HEK293 (cell line): ENCODE data around the gene EYA2.

Experiments
- CTCF ChIA-PET: fragments of 350-600 bp; formaldehyde crosslinking; extraction: SDS; loops from one replicate; lab custom pipeline; 2021; ENCODE audit warnings: antibody characterized with exemption; lab: Yijun Ruan, JAX
- POLR2A ChIA-PET: fragments of 300-600 bp; formaldehyde crosslinking; extraction: SDS; loops from one replicate; lab custom pipeline; 2020; ENCODE audit warnings: antibody characterized with exemption, inconsistent platforms; lab: Yijun Ruan, JAX
- H3K27ac ChIP-seq: fragments of 200-500 bp; sonication (Bioruptor generic); 2 replicates; pipeline ENCODE4 v1.5.1; 2014; ENCODE audit warnings: low read depth, low read length, control low read depth, inconsistent platforms; ENCODE audit errors: extremely low read depth
- H3K36me3 ChIP-seq, 2 experiments: fragments of 200-500 bp in 1 of 2; sonication (Bioruptor generic) in 1 of 2; 1 replicate in 1 of 2; 2 replicates in 1 of 2; pipeline ENCODE4 v1.5.1; 2014 to 2017; ENCODE audit warnings: inconsistent platforms in 2 of 2, low read length in 2 of 2; ENCODE audit not compliant: control insufficient read depth in 2 of 2, insufficient read depth in 1 of 2
- H3K4me1 ChIP-seq: fragments of 200-500 bp; sonication (Bioruptor generic); 2 replicates; pipeline ENCODE4 v1.5.1; 2014; ENCODE audit warnings: mild to moderate bottlenecking, low read length, inconsistent platforms; ENCODE audit not compliant: control insufficient read depth, insufficient read depth
- H3K4me3 ChIP-seq: 2 replicates; pipeline ENCODE4 v1.5.1; 2011; ENCODE audit warnings: low read depth, mild to moderate bottlenecking, control low read depth, low read length, moderate library complexity
- H3K9me3 ChIP-seq: fragments of 200-500 bp; sonication (Bioruptor generic); 2 replicates; pipeline ENCODE4 v1.5.1; 2014; ENCODE audit warnings: low read depth, low read length, inconsistent platforms; ENCODE audit not compliant: control insufficient read depth, insufficient read depth
- BCL11B ChIP-seq: fragments of 450-650 bp; formaldehyde crosslinking; IDR thresholded peaks from 2 replicates; pipeline ENCODE4 v1.5.1; 2016; ENCODE audit warnings: low read depth, missing biosample characterization, missing genetic modification characterization
- KLF10 ChIP-seq: fragments of 450-650 bp; IDR thresholded peaks from 2 replicates; pipeline ENCODE4 v1.5.1; 2018; ENCODE audit warnings: missing biosample characterization, mild to moderate bottlenecking, missing genetic modification characterization
- KLF16 ChIP-seq: fragments of 450-650 bp; formaldehyde crosslinking; IDR thresholded peaks from 2 replicates; pipeline ENCODE4 v1.5.1; 2017; ENCODE audit warnings: missing biosample characterization, missing genetic modification characterization
- MYNN ChIP-seq: fragments of 450-650 bp; formaldehyde crosslinking; IDR thresholded peaks from 2 replicates; pipeline ENCODE4 v1.5.1; 2016; ENCODE audit warnings: missing biosample characterization, missing genetic modification characterization, borderline replicate concordance
- MZF1 ChIP-seq: fragments of 450-650 bp; formaldehyde crosslinking; IDR thresholded peaks from 2 replicates; pipeline ENCODE4 v1.5.1; 2017; ENCODE audit warnings: missing biosample characterization, missing genetic modification characterization, borderline replicate concordance
- TCF7L2 ChIP-seq: IDR thresholded peaks from 2 replicates; pipeline ENCODE4 v1.6.1; 2011; ENCODE audit warnings: low read depth, mild to moderate bottlenecking, inconsistent platforms, low read length, moderate library complexity, borderline replicate concordance
- ZBTB1 ChIP-seq: fragments of 450-650 bp; formaldehyde crosslinking; IDR thresholded peaks from 2 replicates; pipeline ENCODE4 v1.5.1; 2016; ENCODE audit warnings: missing biosample characterization, missing genetic modification characterization
- ZBTB20 ChIP-seq: fragments of 450-650 bp; formaldehyde crosslinking; IDR thresholded peaks from 2 replicates; pipeline ENCODE4 v1.5.1; 2016; ENCODE audit warnings: missing biosample characterization, missing genetic modification characterization
- ZBTB7A ChIP-seq: fragments of 450-650 bp; formaldehyde crosslinking; IDR thresholded peaks from 2 replicates; pipeline ENCODE4 v1.5.1; 2016; ENCODE audit warnings: low read depth, missing biosample characterization, missing genetic modification characterization
- ZNF112 ChIP-seq: fragments of 450-650 bp; formaldehyde crosslinking; IDR thresholded peaks from 2 replicates; pipeline ENCODE4 v1.5.0; 2017; ENCODE audit warnings: missing biosample characterization, missing genetic modification characterization
- ZNF157 ChIP-seq: fragments of 450-650 bp; formaldehyde crosslinking; IDR thresholded peaks from 2 replicates; pipeline ENCODE4 v1.5.1; 2016; ENCODE audit warnings: missing biosample characterization, missing genetic modification characterization
- ZNF169 ChIP-seq: fragments of 450-650 bp; formaldehyde crosslinking; IDR thresholded peaks from 2 replicates; pipeline ENCODE4 v1.5.1; 2016; ENCODE audit warnings: missing biosample characterization, missing genetic modification characterization
- ZNF366 ChIP-seq: fragments of 450-650 bp; formaldehyde crosslinking; conservative IDR thresholded peaks from 2 replicates; pipeline ENCODE4 v1.5.1; 2016; ENCODE audit warnings: missing biosample characterization, missing genetic modification characterization
- ZNF37A ChIP-seq: fragments of 450-650 bp; IDR thresholded peaks from 2 replicates; pipeline ENCODE4 v1.5.1; 2018; ENCODE audit warnings: missing biosample characterization, missing genetic modification characterization
- ZNF391 ChIP-seq: fragments of 450-650 bp; formaldehyde crosslinking; IDR thresholded peaks from 2 replicates; pipeline ENCODE4 v1.5.1; 2016; ENCODE audit warnings: low read depth, missing biosample characterization, missing genetic modification characterization, borderline replicate concordance
- ZNF521 ChIP-seq: fragments of 450-650 bp; formaldehyde crosslinking; IDR thresholded peaks from 2 replicates; pipeline ENCODE4 v1.5.1; 2017; ENCODE audit warnings: missing biosample characterization, mild to moderate bottlenecking, missing genetic modification characterization
- ZNF529 ChIP-seq: fragments of 450-650 bp; formaldehyde crosslinking; IDR thresholded peaks from 2 replicates; pipeline ENCODE4 v1.5.1; 2017; ENCODE audit warnings: missing genetic modification characterization, missing biosample characterization; ENCODE audit not compliant: insufficient replicate concordance
- ZNF555 ChIP-seq: fragments of 450-650 bp; formaldehyde crosslinking; conservative IDR thresholded peaks from 2 replicates; pipeline ENCODE4 v1.5.1; 2017; ENCODE audit warnings: missing biosample characterization, mild to moderate bottlenecking, missing genetic modification characterization, inconsistent platforms
- ZNF560 ChIP-seq: fragments of 450-650 bp; formaldehyde crosslinking; IDR thresholded peaks from 2 replicates; pipeline ENCODE4 v1.5.1; 2017; ENCODE audit warnings: missing biosample characterization, missing genetic modification characterization, borderline replicate concordance
- ZNF623 ChIP-seq: fragments of 450-650 bp; formaldehyde crosslinking; IDR thresholded peaks from 2 replicates; pipeline ENCODE4 v1.5.1; 2016; ENCODE audit warnings: missing biosample characterization, missing genetic modification characterization
- ZNF776 ChIP-seq: fragments of 450-650 bp; formaldehyde crosslinking; IDR thresholded peaks from 2 replicates; pipeline ENCODE4 v1.5.0; 2017; ENCODE audit warnings: missing biosample characterization, missing genetic modification characterization, borderline replicate concordance
- ZNF791 ChIP-seq: fragments of 450-650 bp; formaldehyde crosslinking; IDR thresholded peaks from 2 replicates; pipeline ENCODE4 v1.5.1; 2016; ENCODE audit warnings: missing biosample characterization, missing genetic modification characterization
- ZNF792 ChIP-seq: fragments of 450-650 bp; formaldehyde crosslinking; IDR thresholded peaks from 2 replicates; pipeline ENCODE4 v1.5.1; 2016; ENCODE audit warnings: missing biosample characterization, missing genetic modification characterization
- ZNF843 ChIP-seq: fragments of 450-650 bp; formaldehyde crosslinking; IDR thresholded peaks from 2 replicates; pipeline ENCODE4 v1.5.1; 2016; ENCODE audit warnings: missing biosample characterization, missing genetic modification characterization
- TF ChIP-seq, protein P1 (sequence below): fragments of 450-650 bp; formaldehyde crosslinking; IDR thresholded peaks from 2 replicates; pipeline ENCODE4 v1.5.1; 2016; ENCODE audit warnings: missing biosample characterization, missing genetic modification characterization
- TF ChIP-seq, protein P2 (sequence below): fragments of 450-650 bp; formaldehyde crosslinking; IDR thresholded peaks from 2 replicates; pipeline ENCODE4 v1.5.1; 2016; ENCODE audit warnings: missing biosample characterization, missing genetic modification characterization, low read depth
- TF ChIP-seq, protein P3 (sequence below): fragments of 450-650 bp; formaldehyde crosslinking; optimal IDR thresholded peaks from 2 replicates; pipeline ENCODE3; 2016; ENCODE audit warnings: missing biosample characterization, mild to moderate bottlenecking, missing genetic modification characterization

EYA2 gene

DNA sequence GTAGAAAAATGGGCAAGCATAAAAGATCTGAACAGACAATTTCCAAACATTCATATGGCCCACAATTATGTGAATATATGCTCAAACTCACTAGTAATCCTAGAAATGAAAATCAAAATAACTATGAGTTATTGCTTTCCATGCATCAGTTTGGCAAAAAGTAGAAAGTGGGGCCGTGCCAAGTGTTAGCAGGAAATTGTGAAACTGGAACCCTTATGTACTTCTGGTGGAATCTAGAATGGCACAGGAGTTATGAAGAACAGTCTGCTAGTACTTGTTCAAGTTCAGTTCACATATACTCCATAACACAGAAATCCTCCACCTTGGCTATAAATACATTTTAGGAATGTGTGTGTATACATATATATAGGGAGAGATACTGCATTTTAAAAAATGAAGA lies 89.8 kb downstream of the EYA2 start:
- H3K36me3 ChIP-seq, result no peaks in the 10 kb centered on the region
- H3K4me3 ChIP-seq, result no peak overlapping the region
- H3K9me3 ChIP-seq, result no peaks in the 10 kb centered on the region
- CTCF ChIA-PET, result no interaction called here
- no peak for TF ChIP-seq ZNF169 (tag by site-specific recombination)
- TF ChIP-seq ZBTB7A (tag by site-specific recombination), result no peak
- no peak for TF ChIP-seq ZBTB1 (tag by site-specific recombination)
- no peak for TF ChIP-seq KLF16 (tag by site-specific recombination)
- TF ChIP-seq ZBTB20 (tag by site-specific recombination), result no peak
- TF ChIP-seq ZNF776 (tag by site-specific recombination), result no peak
- no peak for TF ChIP-seq MZF1 (tag by site-specific recombination)
- TF ChIP-seq, protein P1, sequence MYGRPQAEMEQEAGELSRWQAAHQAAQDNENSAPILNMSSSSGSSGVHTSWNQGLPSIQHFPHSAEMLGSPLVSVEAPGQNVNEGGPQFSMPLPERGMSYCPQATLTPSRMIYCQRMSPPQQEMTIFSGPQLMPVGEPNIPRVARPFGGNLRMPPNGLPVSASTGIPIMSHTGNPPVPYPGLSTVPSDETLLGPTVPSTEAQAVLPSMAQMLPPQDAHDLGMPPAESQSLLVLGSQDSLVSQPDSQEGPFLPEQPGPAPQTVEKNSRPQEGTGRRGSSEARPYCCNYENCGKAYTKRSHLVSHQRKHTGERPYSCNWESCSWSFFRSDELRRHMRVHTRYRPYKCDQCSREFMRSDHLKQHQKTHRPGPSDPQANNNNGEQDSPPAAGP (tag by site-specific recombination), result no peak
- TF ChIP-seq ZNF521 (tag by site-specific recombination), result no peak
- TF ChIP-seq, protein P2, sequence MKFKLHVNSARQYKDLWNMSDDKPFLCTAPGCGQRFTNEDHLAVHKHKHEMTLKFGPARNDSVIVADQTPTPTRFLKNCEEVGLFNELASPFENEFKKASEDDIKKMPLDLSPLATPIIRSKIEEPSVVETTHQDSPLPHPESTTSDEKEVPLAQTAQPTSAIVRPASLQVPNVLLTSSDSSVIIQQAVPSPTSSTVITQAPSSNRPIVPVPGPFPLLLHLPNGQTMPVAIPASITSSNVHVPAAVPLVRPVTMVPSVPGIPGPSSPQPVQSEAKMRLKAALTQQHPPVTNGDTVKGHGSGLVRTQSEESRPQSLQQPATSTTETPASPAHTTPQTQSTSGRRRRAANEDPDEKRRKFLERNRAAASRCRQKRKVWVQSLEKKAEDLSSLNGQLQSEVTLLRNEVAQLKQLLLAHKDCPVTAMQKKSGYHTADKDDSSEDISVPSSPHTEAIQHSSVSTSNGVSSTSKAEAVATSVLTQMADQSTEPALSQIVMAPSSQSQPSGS, result no peak
- TF ChIP-seq BCL11B (tag by site-specific recombination), result no peak
- TF ChIP-seq ZNF791, result no peak
- TF ChIP-seq, protein P3, sequence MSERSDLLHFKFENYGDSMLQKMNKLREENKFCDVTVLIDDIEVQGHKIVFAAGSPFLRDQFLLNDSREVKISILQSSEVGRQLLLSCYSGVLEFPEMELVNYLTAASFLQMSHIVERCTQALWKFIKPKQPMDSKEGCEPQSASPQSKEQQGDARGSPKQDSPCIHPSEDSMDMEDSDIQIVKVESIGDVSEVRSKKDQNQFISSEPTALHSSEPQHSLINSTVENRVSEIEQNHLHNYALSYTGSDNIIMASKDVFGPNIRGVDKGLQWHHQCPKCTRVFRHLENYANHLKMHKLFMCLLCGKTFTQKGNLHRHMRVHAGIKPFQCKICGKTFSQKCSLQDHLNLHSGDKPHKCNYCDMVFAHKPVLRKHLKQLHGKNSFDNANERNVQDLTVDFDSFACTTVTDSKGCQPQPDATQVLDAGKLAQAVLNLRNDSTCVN (tag by site-specific recombination), result no peak
- TF ChIP-seq TCF7L2, result no peak
- no peak for TF ChIP-seq ZNF560 (tag by site-specific recombination)
- no peak for TF ChIP-seq ZNF112 (tag by site-specific recombination)
- no peak for TF ChIP-seq ZNF157 (tag by site-specific recombination)
- no peak for TF ChIP-seq ZNF792
- H3K4me1 ChIP-seq, result no peaks in the 10 kb centered on the region
- POLR2A ChIA-PET, result no interaction called here
- no peak overlapping the region for H3K27ac ChIP-seq

DNA sequence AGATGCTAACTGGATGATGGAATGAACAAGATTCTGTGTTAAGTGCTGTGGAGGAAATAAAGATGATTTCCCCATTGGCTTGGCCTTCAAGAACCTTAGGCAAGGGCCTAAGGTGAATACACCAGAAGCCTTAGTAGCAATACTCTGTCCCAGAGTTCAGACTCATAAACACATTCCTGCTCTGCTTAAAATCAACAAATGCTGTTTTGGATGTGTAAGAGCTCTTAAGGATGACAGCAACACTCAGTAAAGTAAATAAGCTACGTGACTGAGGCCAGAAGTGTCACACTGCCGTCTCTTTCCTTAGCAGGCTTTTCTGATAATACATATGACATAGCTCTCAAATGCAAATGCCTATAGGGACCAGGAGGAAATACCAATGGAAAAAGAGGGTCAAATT lies 90.6 kb downstream of the EYA2 start:
- no peak overlapping the region for H3K27ac ChIP-seq
- ChIA-PET POLR2A (no interaction called here), CTCF (no interaction called here)

DNA sequence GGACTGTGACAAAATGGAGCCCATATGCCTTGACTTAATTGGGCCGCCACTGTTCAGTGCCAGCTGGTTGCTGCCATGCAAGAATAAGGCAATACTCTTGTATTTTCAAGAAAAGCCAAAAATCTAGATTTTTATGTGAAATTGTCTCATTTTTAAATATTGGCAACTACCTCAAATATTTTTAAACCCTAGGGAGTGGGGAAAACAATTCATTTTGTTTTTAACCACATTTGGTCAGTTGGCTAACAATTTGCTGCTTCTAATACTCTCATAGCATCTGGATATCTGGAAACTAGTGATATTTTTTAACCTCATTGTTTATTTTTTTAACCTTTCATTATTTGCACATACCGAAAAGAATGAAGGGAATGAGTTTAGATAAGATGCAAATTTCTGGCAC lies 91.0 kb downstream of the EYA2 start:
- Histone ChIP-seq H3K4me3 (no peak overlapping the region), H3K4me1 (no peaks in the 10 kb centered on the region), H3K9me3 (no peaks in the 10 kb centered on the region), H3K36me3 (peaks cover 0 to 1% of the 10 kb centered on the region in 2 experiments; a peak in 1 of 3 replicates), H3K27ac (no peak overlapping the region)
- TF ChIP-seq, protein P2, result no peak
- TF ChIP-seq ZNF843 (tag by site-specific recombination) (no peak), ZNF623 (no peak), ZNF37A (tag by site-specific recombination) (no peak), ZNF792 (no peak), ZNF366 (tag by site-specific recombination) (no peak), ZBTB20 (tag by site-specific recombination) (no peak), ZNF529 (no peak), MYNN (tag by site-specific recombination) (no peak), ZNF555 (no peak)
- CTCF ChIA-PET, result no interaction called here
- POLR2A ChIA-PET, result no interaction called here

More for the DNA sequence above, 90.6 kb downstream of the EYA2 start:
- H3K9me3 ChIP-seq, result no peaks in the 10 kb centered on the region
- no peaks in the 10 kb centered on the region for H3K4me1 ChIP-seq
- no peaks in the 10 kb centered on the region for H3K36me3 ChIP-seq
- no peak overlapping the region for H3K4me3 ChIP-seq
- TF ChIP-seq ZNF391, result no peak
- no peak for TF ChIP-seq KLF10 (tag by site-specific recombination)
